ENCODE measurements around the gene ATG4A.

ATG4A gene

GRCh38 chrX:108123591-108124366 lies 32.2 kb downstream of the ATG4A start:
- no peak for DNase-seq

GRCh38 chrX:108126661-108127060 lies 35.1 kb downstream of the ATG4A start:
- no peak for DNase-seq

GRCh38 chrX:108127152-108127551 lies 35.6 kb downstream of the ATG4A start:
- no peak for DNase-seq

GRCh38 chrX:108130889-108131288 lies 39.3 kb downstream of the ATG4A start:
- DNase-seq: no peak

GRCh38 chrX:108131471-108131870 lies 39.9 kb downstream of the ATG4A start:
- no peak for DNase-seq

- no peak for DNase-seq
These were observed 40.5 kb downstream of the ATG4A start for GRCh38 chrX:108132034-108132433.

GRCh38 chrX:108132876-108133275 lies 41.3 kb downstream of the ATG4A start:
- DNase-seq: no peak

GRCh38 chrX:108134724-108135123 lies 43.1 kb downstream of the ATG4A start:
- no peak for DNase-seq

GRCh38 chrX:108138814-108139702 lies 47.5 kb downstream of the ATG4A start:
- no peak for DNase-seq

- DNase-seq: no peak
These were observed 56.9 kb downstream of the ATG4A start for GRCh38 chrX:108148524-108148923.

- DNase-seq: no peak
These were observed 64.5 kb downstream of the ATG4A start for GRCh38 chrX:108156082-108156481.

- DNase-seq: no peak
These were observed 65.4 kb downstream of the ATG4A start for GRCh38 chrX:108156934-108157466.

- DNase-seq: no peak
These were observed 66.0 kb downstream of the ATG4A start for GRCh38 chrX:108157628-108158027.

- DNase-seq: no peak
These were observed 67.6 kb downstream of the ATG4A start for GRCh38 chrX:108159028-108159670.

- no peak for DNase-seq
These were observed 68.7 kb downstream of the ATG4A start for GRCh38 chrX:108160309-108160708.

GRCh38 chrX:108162265-108162664 lies 70.7 kb downstream of the ATG4A start:
- no peak for DNase-seq

- no peak for DNase-seq
These were observed 71.9 kb downstream of the ATG4A start for GRCh38 chrX:108163333-108164082.

GRCh38 chrX:108165383-108166111 lies 74.0 kb downstream of the ATG4A start:
- DNase-seq: no peak

- no peak for DNase-seq
These were observed 75.8 kb downstream of the ATG4A start for GRCh38 chrX:108167211-108167872.

GRCh38 chrX:108168961-108169740 lies 77.6 kb downstream of the ATG4A start:
- DNase-seq: no peak
